HepG2 (cell line): ENCODE results near the gene AP4E1. TPM values are rescaled to one million over a fixed set of nuclear protein-coding genes. Genes with fewer than 3 reads are reported as not detected.
A peak's percentile ranks its signal among the peaks of the same experiment; 100 is the strongest.

ENCODE experiments used
- ARNT ChIP-seq: fragments of 450-650 bp; IDR thresholded peaks from 2 replicates; pipeline ENCODE4 v1.6.1; 2017
- GPBP1L1 ChIP-seq: sonication (generic); formaldehyde crosslinking; IDR thresholded peaks from 2 replicates; pipeline ENCODE4 v1.5.0; 2020; ENCODE audit warnings: mild to moderate bottlenecking, missing genetic modification reagents
- HES4 ChIP-seq: sonication (generic); formaldehyde crosslinking; IDR thresholded peaks from 2 replicates; pipeline ENCODE4 v1.9.0; 2021; ENCODE audit warnings: mild to moderate bottlenecking, missing genetic modification reagents, borderline replicate concordance
- HOXA9 ChIP-seq: sonication (generic); formaldehyde crosslinking; IDR thresholded peaks from 2 replicates; pipeline ENCODE4 v1.8.1; 2022; ENCODE audit warnings: missing genetic modification reagents, mild to moderate bottlenecking, moderate library complexity, borderline replicate concordance
- KLF13 ChIP-seq: sonication (generic); formaldehyde crosslinking; IDR thresholded peaks from 2 replicates; pipeline ENCODE4 v1.4.0; 2020; ENCODE audit warnings: mild to moderate bottlenecking, missing genetic modification reagents
- KLF16 ChIP-seq, 2 experiments: sonication (generic) in 1 of 2; formaldehyde crosslinking in 1 of 2; IDR thresholded peaks; 2 replicates each; pipeline versions ENCODE4 v1.6.1 to v1.8.0; 2016 to 2023; ENCODE audit warnings: missing genetic modification reagents in 2 of 2, missing compliant biosample characterization in 1 of 2
- LRRFIP1 ChIP-seq: sonication (generic); formaldehyde crosslinking; conservative IDR thresholded peaks from 2 replicates; pipeline ENCODE4 v1.4.0; 2020; ENCODE audit warnings: missing genetic modification reagents
- MEIS1 ChIP-seq: sonication (generic); formaldehyde crosslinking; IDR thresholded peaks from 2 replicates; pipeline ENCODE4 v1.9.0; 2021; ENCODE audit warnings: mild to moderate bottlenecking, missing genetic modification reagents, moderate library complexity, borderline replicate concordance
- MIXL1 ChIP-seq: IDR thresholded peaks from 2 replicates; pipeline ENCODE4 v1.6.1; 2016
- MTF1 ChIP-seq: sonication (generic); formaldehyde crosslinking; IDR thresholded peaks from 2 replicates; pipeline ENCODE4 v1.5.0; 2020; ENCODE audit warnings: missing genetic modification reagents
- NR2F1 ChIP-seq, 2 experiments: fragments of 450-650 bp in 1 of 2; formaldehyde crosslinking in 1 of 2; IDR thresholded peaks; 2 replicates each; pipeline versions ENCODE4 v1.5.0 to v1.6.1; 2016 to 2020; ENCODE audit warnings: mild to moderate bottlenecking in 1 of 2, missing compliant biosample characterization in 1 of 2, missing genetic modification reagents in 1 of 2, moderate library complexity in 1 of 2
- XRCC5 ChIP-seq: fragments of 200-400 bp; formaldehyde crosslinking; optimal IDR thresholded peaks from 2 replicates; pipeline ENCODE3; 2017; ENCODE audit warnings: mild to moderate bottlenecking, low read length
- ZIK1 ChIP-seq: sonication (generic); formaldehyde crosslinking; IDR thresholded peaks from 2 replicates; pipeline ENCODE4 v1.5.0; 2020; ENCODE audit warnings: mild to moderate bottlenecking, low read depth, missing genetic modification reagents, borderline replicate concordance
- ZNF256 ChIP-seq: sonication (generic); formaldehyde crosslinking; conservative IDR thresholded peaks from 2 replicates; pipeline ENCODE4 v1.4.0; 2020; ENCODE audit warnings: missing genetic modification reagents
- ZNF263 ChIP-seq: sonication (generic); formaldehyde crosslinking; IDR thresholded peaks from 2 replicates; pipeline ENCODE4 v1.4.0; 2020; ENCODE audit warnings: missing genetic modification reagents
- ZNF282 ChIP-seq: fragments of 450-650 bp; IDR thresholded peaks from 2 replicates; pipeline ENCODE4 v1.6.1; 2018; ENCODE audit not compliant: partially characterized antibody
- ZNF333 ChIP-seq: sonication (generic); formaldehyde crosslinking; IDR thresholded peaks from 2 replicates; pipeline ENCODE4 v1.4.0; 2020; ENCODE audit warnings: mild to moderate bottlenecking, missing genetic modification reagents, borderline replicate concordance
- ZNF510 ChIP-seq: sonication (generic); formaldehyde crosslinking; IDR thresholded peaks from 2 replicates; pipeline ENCODE4 v1.4.0; 2020; ENCODE audit warnings: low read depth, mild to moderate bottlenecking, missing genetic modification reagents
- ZNF687 ChIP-seq: sonication (generic); formaldehyde crosslinking; IDR thresholded peaks from 2 replicates; pipeline ENCODE4 v1.5.1; 2020; ENCODE audit warnings: mild to moderate bottlenecking, missing genetic modification reagents, moderate library complexity
- ZNF772 ChIP-seq: sonication (generic); formaldehyde crosslinking; IDR thresholded peaks from 2 replicates; pipeline ENCODE4 v1.5.0; 2020; ENCODE audit warnings: mild to moderate bottlenecking, missing genetic modification reagents
- ZNF777 ChIP-seq: sonication (generic); formaldehyde crosslinking; IDR thresholded peaks from 2 replicates; pipeline ENCODE4 v1.4.0; 2020; ENCODE audit warnings: missing genetic modification reagents
- polyA plus RNA-seq, 8 experiments: library from polyadenylated mRNA; depleted of rRNA in 3 of 8; stranded (reverse) in 7 of 8; unstranded in 1 of 8; fragments of >200 nt; fragmentation: Illumina TruSeq in 4 of 8; extraction: Trizol in 4 of 8; gene quantifications; 2 replicates each; pipeline versions ENCODE4 v1.2.1 to v1.2.3, GENCODE V29; 2011 to 2016; ENCODE audit warnings: low read depth in 4 of 8, missing spikeins in 1 of 8, mixed read lengths in 1 of 8; ENCODE audit not compliant: insufficient read depth in 1 of 8
- total RNA-seq, 5 experiments: library from RNA; depleted of rRNA; stranded (reverse); fragments of >200 nt; fragmentation: Illumina TruSeq; extraction: Trizol; gene quantifications; 2 replicates each; pipeline ENCODE4 v1.2.3, GENCODE V29; 2016; ENCODE audit warnings: low read depth in 1 of 5

Gene AP4E1
- total and polyA plus RNA-seq, 2 of the 13 experiments (the other 11 are each of a cell fraction or from before 2014, with no cell fraction given) = 2.2 to 7.8 TPM

- no peak for TF ChIP-seq MEIS1 (CRISPR knock-in tag)
- TF ChIP-seq ZNF772 (CRISPR knock-in tag) = no peak
- peak; percentile 94 for TF ChIP-seq ZNF777
- TF ChIP-seq KLF13 = 0 out of 2 replicates have a peak, but pooled peaks have one; percentile 16
- TF ChIP-seq NR2F1 (CRISPR knock-in tag; IDR thresholded peaks at IDR 0.05) = no peak
- no peak for TF ChIP-seq MTF1
- no peak for TF ChIP-seq ARNT
- peak; percentile 65; the same call in 1 of the 2 replicates for TF ChIP-seq ZNF510 (CRISPR knock-in tag)
- TF ChIP-seq HES4 (CRISPR knock-in tag) = peak; percentile 3; the same call in 1 of the 2 replicates
- TF ChIP-seq ZNF256 = no peak; the same call in 1 of the 2 replicates
- TF ChIP-seq LRRFIP1 (CRISPR knock-in tag) = no peak
- TF ChIP-seq KLF16 (CRISPR knock-in tag; IDR thresholded peaks at IDR 0.05) = peak in 1 of 2 experiments; percentile 88; a peak in 2 of 4 replicates
- peak; percentile 54; the same call in 1 of the 2 replicates for TF ChIP-seq MIXL1 (CRISPR knock-in tag)
- peak; percentile 67 for TF ChIP-seq XRCC5
- no peak; the same call in 1 of the 2 replicates for TF ChIP-seq ZIK1 (CRISPR knock-in tag)
- TF ChIP-seq ZNF282 = no peak
- peak; percentile 82 for TF ChIP-seq ZNF687 (CRISPR knock-in tag)
- no peak for TF ChIP-seq HOXA9 (CRISPR knock-in tag)
- no peak for TF ChIP-seq GPBP1L1 (CRISPR knock-in tag)
- peak; percentile 48; the same call in 1 of the 2 replicates for TF ChIP-seq ZNF263
- TF ChIP-seq ZNF333 = no peak; the same call in 1 of the 2 replicates
Observed at GRCh38 chr15:50908209-50909009, at the start of gene AP4E1 (continued).
